GM13977 (cell line): ENCODE measurements around the gene NCDN.

Experiments
- DNase-seq: peaks from one replicate; pipeline ENCODE4 v3.0.0; 2012; ENCODE audit warnings: low spot score
- CTCF ChIP-seq: IDR thresholded peaks from 2 replicates; pipeline ENCODE4 v1.5.1; 2012; ENCODE audit warnings: mild to moderate bottlenecking, control low read depth; ENCODE audit not compliant: insufficient read depth; ENCODE audit errors: extremely low read depth, missing control alignments
- in situ Hi-C: fragments of 300-500 bp; cut with MboI; formaldehyde crosslinking; loops from one replicate; pipeline ENCODE4 v1.12.0; 2022; ENCODE audit warnings: low sequenced_read_pairs, low pct_unique_long_range_greater_than_20kb, mixed read lengths, inconsistent platforms; ENCODE audit not compliant: unreplicated experiment

The NCDN gene

GRCh38 chr1:35599411-35599810 lies 41.8 kb downstream of the NCDN start:
- TF ChIP-seq CTCF = no peak
- in situ Hi-C loops = no loop called here
- DNase-seq = no peak

DNA sequence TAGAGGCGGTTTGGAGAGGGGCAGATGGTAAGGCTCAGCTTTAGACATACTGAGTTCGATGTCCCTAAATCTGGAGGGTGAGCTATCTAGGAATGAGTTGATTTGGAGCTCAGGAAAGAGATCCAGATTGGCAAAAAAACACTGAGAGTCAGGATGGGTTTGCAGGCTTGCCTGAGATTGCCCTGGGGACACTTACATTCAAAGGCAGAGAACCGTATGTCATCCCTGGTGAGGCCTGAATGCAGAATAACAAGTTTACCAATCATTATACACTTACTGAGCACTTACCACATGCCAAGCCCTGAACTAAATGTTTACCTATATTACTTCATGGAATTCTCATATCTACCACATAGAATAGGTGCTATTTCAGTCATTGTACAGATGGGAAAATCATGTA lies 43.0 kb downstream of the NCDN start:
- no peak for DNase-seq
- TF ChIP-seq CTCF = no peak
- in situ Hi-C loops = no loop called here

- no peak for DNase-seq
- TF ChIP-seq CTCF = no peak
- in situ Hi-C loops = no loop called here
Observed at GRCh38 chr1:35603468-35603867, 45.9 kb downstream of the NCDN start.

- in situ Hi-C loops = no loop called here
- DNase-seq = no peak
- no peak for TF ChIP-seq CTCF
Observed at GRCh38 chr1:35603941-35604340, 46.3 kb downstream of the NCDN start.

- TF ChIP-seq CTCF = no peak
- in situ Hi-C loops = no loop called here
- no peak for DNase-seq
Observed at GRCh38 chr1:35605071-35605866, 47.7 kb downstream of the NCDN start.

GRCh38 chr1:35605867-35606182 lies 48.2 kb downstream of the NCDN start:
- no peak for TF ChIP-seq CTCF
- no peak for DNase-seq
- in situ Hi-C loops = no loop called here

DNA sequence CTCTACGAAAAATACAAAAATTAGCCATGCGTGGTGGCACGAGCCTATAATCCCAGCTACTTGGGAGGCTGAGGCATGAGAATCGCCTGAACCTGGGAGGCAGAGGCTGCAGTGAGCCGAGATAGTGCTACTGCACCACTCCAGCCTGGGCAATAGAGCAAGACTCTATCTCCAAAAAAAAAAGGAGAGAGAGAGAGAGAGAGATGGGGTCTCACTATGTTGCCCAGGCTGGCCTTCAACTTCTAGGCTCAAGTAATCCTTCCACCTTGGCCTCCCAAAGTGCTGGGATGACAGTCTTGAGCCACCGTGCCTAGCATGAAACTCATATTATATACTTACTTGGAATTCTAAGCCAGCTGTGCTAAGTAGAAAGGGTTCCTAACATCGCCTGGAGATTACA lies 54.1 kb downstream of the NCDN start:
- in situ Hi-C loops = no loop called here
- DNase-seq = no peak
- TF ChIP-seq CTCF = no peak
